Measurements from ENCODE around the gene RENBP.

Gene RENBP

DNA sequence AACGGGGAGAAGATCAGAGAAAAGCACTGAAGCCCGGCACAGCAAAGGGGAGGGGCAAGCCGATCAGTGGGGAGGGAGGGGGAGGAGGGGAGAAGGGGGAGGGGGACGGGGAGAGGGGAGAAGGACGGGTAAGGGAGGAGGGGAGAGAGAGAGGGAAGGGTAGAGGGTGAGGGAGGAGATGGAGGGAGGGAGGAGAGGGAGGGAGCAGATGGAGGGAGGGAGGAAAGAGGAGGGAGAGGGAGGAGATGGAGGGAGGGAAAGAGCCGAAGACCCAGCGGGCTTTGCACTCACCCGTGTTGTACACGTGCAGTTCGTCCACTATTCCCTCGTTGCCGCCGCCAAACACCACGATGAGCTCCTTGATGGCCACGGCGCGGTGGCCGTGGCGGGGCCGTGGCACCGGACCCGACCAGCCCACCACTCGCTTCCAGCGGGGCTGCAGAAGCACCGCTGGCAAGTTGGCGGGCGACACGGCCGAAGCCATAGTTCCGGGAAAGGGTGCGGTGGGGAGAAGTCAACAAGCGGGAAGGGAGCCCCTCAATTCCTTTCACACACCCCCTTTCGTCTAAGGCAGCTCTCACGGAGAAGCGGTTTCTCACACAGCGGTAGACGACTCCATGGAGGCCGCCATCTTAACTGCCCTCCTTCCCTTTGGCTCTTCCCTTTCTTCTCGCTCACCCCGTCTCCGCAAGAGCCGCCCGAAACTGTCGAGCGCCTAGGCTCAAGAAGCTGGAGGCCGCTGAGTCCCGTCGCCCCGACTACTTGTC, 26.1 kb upstream of the RENBP start:
- no peak for DNase-seq

DNA sequence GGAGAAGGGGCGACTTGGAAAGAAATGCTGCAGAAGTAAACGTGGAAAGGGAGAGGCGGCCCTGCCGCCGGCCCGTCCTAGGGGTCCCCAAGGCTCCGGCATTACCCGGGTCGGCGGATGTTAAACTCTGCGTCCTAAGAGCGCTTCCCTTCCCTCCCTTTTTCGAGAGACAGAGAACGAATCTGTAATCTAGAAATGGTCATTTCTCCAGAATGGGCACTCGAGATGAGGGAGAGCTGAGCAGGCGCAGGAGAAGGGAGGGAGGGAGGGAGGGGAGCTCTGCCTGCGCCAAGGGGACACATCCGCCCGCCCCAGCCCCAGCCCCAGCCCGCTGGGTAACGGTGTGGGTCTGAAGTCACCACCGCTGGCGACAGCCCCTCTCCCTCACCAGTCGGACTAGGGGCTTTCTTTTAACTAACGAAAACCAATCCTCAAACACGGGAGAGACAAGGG, 25.5 kb upstream of the RENBP start:
- no peak for DNase-seq

DNA sequence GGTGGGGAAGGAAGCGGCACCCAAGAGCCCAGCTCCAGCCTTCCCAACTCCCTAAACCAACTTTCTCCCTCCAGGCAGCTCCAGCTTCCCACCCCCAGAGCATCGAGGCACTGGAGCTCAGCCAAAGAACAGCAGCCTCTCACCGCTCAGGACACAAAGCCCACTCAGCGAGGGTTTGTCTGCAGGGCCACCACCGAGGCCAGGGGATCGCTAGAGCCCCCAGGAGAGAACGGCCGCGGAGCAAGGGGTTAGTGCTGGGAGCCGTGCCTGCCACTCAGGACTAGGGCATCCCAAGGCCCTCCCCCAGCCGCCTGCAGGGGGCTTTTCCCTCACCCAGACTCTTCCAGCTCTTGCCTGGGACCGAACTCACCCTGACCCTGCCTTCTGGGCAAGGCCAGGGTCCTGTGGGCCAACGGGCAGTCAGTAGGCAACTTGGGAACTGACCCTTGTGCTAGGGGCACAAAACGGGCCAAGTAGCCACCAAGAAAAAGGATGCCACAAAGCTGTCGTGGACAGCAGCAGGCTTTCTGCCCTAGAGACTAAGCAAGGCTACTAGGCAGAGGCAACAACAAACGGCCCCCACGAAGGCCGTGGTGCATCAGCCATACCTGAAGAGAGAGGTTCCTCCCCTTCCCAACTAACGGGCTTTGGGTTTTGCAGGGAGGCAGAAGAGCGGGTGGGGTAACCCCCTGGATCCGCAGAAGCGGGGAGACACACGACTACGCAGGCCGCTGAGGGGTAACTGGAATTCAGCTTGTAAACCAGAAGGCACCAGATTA, 24.9 kb upstream of the RENBP start:
- DNase-seq: no peak

DNA sequence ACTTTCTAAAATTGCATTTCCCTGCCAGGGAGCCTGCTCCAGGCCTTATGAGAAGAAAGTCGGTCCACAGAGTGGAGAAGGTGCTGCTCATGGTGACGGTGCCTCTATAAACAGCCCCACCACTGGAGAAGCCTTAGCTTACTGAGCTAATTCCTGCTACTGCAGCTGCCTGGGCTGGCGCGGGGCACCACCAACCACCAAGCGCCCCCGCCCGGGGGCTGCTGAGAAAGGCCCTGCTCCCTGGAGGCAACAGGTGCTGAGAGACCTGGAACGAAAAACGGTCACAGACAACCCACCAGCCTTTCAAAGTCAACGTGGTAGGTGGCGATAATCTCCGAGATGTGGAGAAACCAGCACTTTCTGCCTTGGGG, 24.3 kb upstream of the RENBP start:
- DNase-seq: no peak

DNA sequence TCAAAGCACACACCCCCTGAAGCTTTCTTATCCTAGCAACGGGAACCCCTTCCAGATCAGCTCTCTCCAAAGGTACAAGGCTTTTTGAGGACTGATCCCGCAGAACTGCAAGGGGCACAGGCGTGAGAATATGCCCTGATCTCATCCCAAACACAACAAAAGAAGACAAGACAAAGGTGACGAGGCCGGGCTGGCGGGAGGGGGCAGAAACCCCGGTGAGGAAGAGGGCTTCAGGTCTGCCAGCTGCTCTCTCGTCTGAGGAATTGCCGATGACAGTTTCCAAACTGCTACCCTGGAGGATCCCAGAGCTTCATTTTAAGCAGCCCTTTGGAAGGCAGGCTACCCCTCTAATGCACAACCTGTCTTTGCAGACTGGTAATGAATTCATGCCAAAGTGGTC, 23.8 kb upstream of the RENBP start:
- no peak for DNase-seq

DNA sequence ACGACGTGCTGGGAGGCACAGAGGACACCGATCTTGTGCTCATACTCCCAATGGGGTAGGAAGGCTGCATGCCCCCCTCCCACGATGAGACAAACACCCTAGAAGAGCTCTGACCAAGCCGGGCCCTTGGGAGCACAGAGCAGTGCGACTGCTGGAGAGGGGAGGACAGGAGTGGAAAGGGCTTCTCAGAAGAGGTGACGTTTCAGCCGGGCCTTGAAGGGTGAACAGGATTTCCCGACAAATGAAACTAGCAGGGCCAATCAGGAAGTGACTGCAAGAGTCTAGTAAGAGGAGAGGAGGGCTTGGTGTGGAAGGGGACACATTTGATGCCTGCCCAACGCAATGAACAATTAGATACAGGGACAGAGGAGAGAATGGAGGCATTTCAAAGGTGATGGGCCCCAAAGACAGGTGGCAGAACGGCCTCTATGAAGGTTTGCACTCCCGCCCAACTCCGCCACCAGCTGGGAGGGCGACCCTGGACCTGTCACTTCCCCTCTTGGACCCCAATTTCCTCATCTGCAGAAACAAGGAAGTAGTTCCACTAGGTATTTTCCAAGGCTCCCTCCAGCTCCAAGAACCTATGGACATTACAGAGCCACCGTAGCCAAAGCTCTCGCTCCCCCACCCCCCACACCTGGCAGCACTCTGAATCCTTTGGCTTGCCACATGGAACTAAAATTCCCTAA, 23.2 kb upstream of the RENBP start:
- no peak for DNase-seq

DNA sequence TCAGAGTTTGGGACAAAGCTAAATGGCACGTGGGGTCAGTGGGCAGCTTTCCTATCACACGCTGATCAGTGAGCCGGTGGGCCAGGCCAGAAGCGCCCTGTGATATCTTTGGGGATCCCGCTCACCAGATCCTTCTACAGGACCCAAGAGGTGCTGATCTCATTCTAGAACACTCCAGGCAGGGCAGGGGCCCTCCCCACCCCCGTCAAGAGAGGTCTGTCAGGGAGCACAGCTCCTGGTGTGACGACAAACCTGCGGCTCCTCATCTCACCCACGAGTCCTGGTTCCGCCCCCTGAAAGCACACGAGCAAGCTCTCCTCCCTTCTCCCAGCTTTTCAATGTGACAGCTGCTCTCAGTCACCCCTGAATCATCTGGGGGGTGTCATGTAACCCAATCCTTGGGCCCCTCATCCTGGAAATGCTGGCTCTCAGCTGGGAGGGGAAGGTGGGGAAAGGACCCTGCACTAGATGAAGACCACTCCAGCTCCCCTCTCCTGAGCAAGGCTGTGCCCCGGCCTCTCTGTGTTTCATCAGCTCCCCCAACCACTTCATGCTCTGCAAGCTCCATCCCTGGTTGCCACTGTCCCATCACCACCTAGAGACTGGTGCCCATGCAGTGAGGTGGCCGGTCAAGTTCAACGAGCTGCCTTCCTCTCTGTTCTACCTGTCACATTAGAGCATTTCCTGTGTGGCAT, 22.5 kb upstream of the RENBP start:
- DNase-seq: no peak

DNA sequence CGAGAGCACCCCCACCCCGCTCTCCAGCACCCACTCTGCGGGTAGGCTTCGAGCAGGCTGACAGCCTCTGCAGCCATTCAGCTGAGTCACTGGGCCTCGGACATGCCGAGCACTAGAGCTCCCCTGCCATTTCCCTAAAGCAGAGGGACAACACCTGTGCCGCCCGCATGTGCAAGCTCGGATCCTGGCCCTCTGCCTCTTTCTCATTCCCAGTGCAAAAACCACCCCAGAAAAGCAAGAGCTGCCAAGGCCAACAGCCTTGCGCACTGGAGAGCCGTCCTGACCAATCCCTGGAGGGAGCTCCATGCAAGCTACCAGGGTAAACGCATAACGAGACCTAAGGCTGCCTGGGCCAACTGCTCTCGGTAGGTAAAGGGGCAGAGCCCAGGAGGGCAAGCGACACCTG, 21.8 kb upstream of the RENBP start:
- DNase-seq: no peak

DNA sequence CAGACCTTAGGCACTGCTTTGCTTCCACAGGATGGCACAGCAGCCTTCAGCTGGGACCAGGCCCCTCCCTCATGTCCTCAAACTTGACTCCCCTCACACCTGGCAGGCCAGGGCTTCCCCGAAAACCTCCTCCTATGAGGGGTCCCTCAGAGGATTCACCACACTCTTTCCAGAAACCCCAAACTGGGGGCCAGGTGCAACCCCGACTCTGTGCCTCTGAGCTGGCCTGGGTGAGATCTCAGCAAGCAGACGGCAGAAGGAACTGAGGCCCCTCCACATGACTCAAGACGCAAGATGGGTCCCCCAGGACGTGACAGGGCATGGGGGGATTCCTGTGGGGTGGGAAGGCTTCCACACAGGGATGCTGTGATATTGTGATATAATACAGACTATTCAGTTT, 21.0 kb upstream of the RENBP start:
- DNase-seq: no peak

DNA sequence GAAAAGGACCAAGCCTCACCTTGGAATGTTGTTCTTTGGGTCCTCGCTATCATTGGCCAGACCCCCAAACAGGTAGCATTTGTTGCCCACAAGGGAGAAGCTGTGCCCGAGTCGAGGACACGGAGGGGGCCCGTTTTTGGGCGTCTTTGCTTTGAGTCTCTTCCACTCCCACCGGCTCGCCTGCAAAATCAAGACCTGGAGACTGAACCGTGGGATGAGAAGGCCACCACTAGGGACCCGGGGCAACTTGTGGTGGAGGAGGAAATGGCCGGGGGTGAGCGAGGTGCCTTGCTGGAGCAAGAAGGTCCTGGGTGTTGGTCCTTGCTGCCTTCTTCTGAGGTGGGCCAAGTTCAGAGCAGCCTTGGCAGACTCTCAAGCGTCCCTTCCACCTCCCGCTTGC, 19.7 kb upstream of the RENBP start:
- no peak for DNase-seq

DNA sequence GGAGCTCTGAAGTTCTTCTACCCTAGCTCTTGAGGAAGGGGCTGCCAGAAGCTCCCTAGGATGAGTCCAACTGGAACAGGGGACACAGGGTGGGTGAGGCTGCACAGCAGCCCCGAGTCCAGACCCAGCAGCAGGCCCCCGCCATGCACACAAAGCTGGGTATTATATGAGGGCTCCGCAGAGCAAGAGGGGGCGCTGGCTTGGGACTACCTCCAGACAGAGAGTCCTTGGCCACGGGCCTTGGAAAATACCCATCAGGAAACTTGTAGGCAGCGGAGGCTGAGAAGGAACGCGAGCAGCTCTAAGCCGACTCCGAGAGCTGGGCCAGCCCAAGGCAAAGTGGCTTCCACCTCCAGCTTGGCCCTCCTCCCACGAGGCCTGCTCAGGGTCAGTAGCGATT, 19.1 kb upstream of the RENBP start:
- no peak for DNase-seq

DNA sequence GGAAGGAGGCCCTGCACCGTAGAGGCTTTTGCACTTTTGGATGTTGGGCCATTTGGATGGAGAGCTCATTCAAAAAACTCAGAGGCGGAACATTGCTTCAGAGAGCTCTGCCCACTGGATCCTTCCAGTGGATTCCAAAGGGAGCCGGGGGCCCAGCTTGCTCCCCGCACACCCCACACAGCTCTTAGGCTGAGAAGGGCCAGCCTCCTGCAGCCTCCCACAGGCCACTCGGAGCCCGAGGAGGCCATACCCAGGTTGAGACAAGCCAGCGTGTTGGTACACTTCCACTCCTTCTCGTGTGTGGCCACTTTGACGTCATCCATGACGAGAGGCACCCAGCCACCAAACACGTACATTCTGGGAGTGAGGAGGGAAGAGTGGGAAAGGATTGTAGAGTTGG, 16.8 kb upstream of the RENBP start:
- no peak for DNase-seq

DNA sequence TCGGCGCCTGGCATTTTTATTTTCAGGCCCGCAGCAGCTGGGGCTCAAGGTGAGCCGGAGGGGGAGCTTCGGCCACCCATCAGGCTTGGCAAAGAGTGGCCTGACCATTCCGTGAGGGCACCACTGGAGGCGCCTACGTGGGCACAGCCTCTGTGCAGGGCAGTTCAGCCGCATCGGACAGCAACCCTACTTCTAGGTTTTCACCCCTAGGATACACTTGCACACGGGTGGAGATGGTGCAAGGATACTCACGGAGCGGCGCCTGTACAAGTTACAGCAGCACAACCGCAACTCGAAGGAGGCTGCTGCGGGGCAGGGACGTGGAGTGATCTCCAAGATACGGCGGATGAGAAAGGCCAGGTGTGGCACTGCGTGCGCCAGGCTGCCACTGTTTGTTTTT, 16.3 kb upstream of the RENBP start:
- DNase-seq: no peak

DNA sequence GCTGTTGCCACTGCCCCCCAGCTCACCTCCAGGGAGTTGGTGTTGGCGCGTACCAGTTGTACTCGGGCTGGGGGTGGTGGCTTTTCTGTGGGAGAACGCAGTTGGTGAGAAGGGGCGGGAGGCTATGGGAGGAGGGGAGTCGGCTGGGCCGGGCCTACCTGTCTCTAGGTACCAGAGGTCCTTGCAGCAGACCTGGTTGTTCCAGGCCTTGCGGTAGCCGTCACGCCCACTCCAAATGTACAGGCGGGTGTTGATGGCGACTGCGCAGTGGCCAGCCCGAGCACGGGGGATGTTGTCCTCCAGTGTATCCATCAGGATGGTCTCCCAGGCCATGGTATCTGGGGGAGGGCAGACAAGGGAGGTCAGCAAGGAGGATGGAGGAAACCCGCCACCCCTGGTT, 15.6 kb upstream of the RENBP start:
- no peak for DNase-seq

DNA sequence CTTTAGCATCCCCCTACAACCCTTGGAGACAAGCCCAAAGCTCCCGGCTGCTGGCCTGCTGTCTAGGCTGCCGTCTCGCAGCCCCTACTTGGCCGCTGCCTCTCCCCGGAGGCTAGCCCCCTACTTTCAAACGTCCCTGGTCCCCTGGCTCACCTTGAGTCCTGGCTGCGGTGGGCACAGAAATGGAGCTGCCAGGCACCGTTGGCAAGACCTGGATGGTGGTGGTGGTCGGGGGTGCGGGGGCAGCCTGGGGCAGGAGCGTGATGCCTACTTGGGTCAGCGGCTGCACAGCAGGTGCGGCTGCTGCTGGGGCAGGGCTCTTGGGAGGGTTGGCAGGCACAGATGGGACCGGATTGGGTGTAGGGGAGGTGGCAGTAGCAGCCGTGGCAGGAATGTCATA, 15.2 kb upstream of the RENBP start:
- no peak for DNase-seq

DNA sequence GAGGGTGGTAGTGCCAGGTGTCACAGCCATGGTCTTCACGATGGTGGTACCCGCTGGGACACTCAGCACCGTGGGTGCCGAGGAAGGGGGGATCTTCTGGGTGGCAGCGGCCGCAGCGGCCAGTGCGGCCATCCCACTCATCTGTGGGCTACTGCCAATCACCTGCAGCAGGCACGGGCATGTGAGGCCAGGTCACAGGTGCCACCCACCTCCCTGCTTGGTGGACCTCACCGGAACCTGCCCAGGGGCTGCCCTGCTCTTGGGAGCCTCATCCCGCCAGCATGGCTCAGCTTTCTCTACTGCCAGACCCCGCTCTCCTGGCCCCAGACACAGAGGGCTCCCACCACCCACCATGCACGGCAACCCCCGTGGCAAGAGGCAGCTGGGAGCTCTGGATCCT, 14.2 kb upstream of the RENBP start:
- DNase-seq: no peak

DNA sequence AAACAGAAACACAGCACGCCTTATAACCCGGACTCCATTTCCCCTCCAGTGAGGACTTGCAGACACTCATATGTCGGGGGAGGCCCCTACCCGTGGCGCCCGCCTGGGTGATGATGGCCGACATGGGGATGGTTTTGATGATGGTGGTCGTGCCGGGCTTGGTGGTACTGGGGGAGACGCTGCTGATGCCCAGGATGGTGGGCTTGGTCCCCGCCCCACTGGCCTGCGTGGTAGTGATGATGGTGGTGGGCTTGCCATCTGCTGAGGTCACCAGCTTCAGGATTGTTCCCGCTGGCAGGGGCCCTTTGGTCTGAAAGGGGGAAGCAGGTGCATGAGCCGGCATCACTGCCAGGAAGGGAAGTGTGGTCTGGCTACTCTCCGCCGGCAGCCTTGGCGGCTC, 12.8 kb upstream of the RENBP start:
- no peak for DNase-seq

DNA sequence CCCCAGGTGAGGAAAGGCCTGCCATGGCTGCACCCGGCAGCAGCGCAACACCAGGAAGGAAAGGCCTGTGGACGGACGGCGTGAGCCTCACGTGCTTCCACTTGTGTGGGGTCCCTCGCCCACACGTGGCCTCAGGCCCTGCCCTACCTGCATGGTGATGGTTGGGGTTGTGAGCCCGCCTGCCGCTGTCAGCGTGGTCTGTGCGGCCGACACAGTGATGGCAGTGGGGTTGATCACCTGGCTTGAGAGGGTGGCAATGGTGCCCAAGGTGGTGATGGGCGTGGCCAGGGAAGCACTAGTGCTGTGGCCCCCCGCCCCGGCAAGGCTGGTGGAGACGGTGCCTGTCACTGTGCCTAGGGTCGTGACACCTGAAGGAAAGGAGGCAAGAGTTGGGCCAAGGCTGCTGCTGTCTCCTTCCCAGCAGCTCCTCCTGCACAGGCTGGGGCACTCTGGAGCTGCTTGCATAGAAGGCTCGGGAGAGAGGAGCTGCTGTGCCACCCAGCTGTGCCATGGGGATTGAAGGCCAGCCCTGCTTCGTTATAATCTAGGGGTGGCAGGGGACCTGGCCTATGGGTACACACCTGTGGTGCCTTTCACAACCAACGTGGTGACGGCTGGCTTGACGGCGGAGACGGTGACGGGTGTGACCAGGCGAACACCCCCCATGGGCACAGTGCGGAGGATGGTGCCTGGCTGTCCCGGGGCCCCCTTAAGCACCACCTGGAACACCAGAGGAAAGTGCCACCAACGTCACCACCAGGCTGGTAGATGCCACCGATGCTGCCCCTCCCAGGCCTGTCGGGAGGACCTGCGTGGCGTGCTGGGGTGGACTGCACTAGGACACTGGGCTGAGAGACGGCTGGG, 11.8 kb upstream of the RENBP start:
- no peak for DNase-seq

DNA sequence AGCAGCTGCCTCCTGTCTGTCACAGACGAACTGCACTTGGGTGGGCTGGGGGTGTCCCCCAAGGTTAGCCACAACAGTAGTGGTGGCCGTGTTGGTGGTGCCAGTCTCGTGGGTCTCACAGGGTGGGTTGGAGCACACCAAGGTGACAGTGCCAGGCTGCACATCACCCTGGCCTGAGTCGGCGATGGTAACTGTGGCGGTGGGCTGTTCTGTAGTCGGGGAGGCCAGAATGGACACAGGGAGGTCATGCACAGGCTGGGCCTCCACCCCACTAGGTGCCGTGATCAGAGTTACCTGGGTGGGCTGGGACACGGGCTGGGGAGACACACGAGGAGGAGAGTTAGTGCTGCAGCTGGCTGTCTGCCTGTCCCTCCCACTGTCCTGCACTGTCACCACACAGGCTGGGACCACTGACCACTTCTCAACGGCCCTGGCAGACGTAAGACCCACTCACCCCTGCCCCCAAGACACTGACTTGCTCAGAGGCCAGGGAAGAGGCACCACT, 10.8 kb upstream of the RENBP start:
- DNase-seq: no peak

DNA sequence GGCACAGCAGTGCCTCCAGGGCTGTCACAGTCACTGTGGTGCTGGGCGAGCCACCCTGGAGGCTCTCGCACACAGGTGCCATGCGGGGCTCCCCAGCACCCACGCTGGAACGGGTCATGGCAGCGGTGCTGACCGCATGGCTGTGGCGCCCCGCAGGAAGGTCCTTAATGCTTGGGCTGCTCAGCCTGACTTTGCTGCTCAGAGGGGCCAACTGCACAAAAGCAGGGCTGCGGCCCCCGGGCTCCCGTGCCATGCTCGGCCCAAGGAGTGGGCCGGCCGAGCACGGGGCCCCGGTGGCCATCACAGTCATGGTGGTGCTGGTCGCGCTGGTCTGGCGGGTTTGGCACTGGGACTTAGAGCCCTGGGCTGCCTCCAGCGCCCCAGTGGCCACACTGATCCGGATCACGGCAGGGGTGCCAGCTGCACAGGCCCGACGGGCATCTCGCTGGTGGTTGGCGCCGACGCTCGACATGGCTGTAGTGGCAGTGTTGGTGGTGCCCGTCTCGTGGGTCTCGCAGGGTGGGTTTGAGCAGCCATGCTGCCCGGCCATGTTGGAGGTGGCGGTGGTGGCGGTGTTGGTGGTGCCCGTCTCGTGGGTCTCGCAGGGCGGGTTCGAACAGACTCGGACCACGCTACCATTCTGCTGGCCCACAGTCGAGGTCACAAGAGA, 10.2 kb upstream of the RENBP start:
- DNase-seq: no peak

DNA sequence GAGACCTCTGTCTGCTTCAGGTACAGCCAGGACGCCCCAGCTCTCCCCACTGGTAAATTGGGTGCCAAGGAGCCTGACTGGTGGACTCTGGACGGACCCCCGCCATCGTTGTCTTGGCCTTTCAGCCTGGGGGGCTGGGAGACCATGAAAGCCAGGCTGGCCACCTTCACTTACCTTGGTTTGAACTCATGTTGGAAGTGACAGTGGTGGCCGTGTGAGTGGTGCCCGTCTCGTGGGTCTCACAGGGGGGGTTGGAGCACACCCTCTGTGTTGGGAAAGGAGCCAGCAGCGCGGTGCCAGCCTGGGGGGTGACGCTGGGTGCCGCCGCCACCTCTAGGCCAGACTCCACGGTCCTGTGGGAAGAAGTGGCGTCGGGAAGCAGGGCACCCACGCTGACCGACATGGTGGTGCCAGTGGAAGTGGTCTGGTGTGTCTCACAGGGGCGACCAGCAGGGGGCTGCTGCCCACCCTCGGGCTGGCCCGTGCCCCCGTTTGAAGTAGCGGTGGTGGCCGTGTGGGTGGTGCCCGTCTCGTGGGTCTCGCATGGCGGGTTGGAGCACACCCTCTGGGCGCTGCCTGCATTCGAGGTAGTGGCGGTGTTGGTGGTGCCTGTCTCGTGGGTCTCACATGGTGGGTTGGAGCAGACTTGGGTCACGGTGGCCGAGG, 9.6 kb upstream of the RENBP start:
- no peak for DNase-seq
